Neural cell (in vitro differentiated cells): ENCODE measurements around the gene FAM98C. TPM values are rescaled to one million over a fixed set of nuclear protein-coding genes. Genes with fewer than 3 reads are reported as not detected.

Experiments used
- H2AFZ ChIP-seq: fragments of 200-600, 300-800 bp; sonication (generic), shearing (Covaris generic); 2 replicates; pipeline ENCODE4 v1.6.0; 2014; ENCODE audit warnings: low read depth, mild to moderate bottlenecking, antibody characterized with exemption, low read length, moderate library complexity
- H3F3A ChIP-seq: fragments of 200-600 bp; shearing (Covaris generic); 2 replicates; pipeline ENCODE4 v1.6.1; 2016; ENCODE audit warnings: mild to moderate bottlenecking, moderate library complexity, mixed read lengths, antibody characterized with exemption, low read length; ENCODE audit not compliant: insufficient read depth, poor library complexity, severe bottlenecking
- H3K27ac ChIP-seq: fragments of 200-600, 300-800 bp; sonication (generic), shearing (Covaris generic); 2 replicates; pipeline ENCODE4 v1.5.1; 2014; ENCODE audit warnings: mild to moderate bottlenecking, low read length, moderate library complexity
- H3K27me3 ChIP-seq: fragments of 300-800, 200-600 bp; sonication (generic), shearing (Covaris generic); 2 replicates; pipeline ENCODE4 v1.6.0; 2014; ENCODE audit warnings: mild to moderate bottlenecking, low read depth, low read length, moderate library complexity; ENCODE audit not compliant: insufficient read depth
- H3K36me3 ChIP-seq: fragments of 300-800, 200-600 bp; sonication (generic), shearing (Covaris generic); 2 replicates; pipeline ENCODE4 v1.5.1; 2014; ENCODE audit warnings: mild to moderate bottlenecking, antibody characterized with exemption, low read length, moderate library complexity; ENCODE audit not compliant: insufficient read depth
- H3K4me2 ChIP-seq: fragments of 300-800, 200-600 bp; sonication (generic), shearing (Covaris generic); 2 replicates; pipeline ENCODE4 v1.6.0; 2014; ENCODE audit warnings: mild to moderate bottlenecking, low read length
- H3K4me3 ChIP-seq: fragments of 300-800, 200-600 bp; sonication (generic), shearing (Covaris generic); 2 replicates; pipeline ENCODE4 v1.5.1; 2014; ENCODE audit warnings: mild to moderate bottlenecking, low read length, moderate library complexity
- H3K79me2 ChIP-seq: fragments of 200-600 bp; shearing (Covaris generic); replicated peaks from 2 replicates; pipeline ENCODE4 v1.6.0; 2014; ENCODE audit warnings: mild to moderate bottlenecking, low read length, moderate library complexity; ENCODE audit not compliant: insufficient read depth
- H3K9ac ChIP-seq: fragments of 300-800, 200-600 bp; sonication (generic), shearing (Covaris generic); 2 replicates; pipeline ENCODE4 v1.6.1; 2016; ENCODE audit warnings: mild to moderate bottlenecking, low read length, mixed read lengths
- H3K9me2 ChIP-seq: fragments of 200-600 bp; shearing (Covaris generic); 2 replicates; pipeline ENCODE4 v1.6.1; 2016; ENCODE audit warnings: mild to moderate bottlenecking, low read length, mixed read lengths; ENCODE audit not compliant: insufficient read depth
- H3K9me3 ChIP-seq: fragments of 200-600, 300-800 bp; sonication (generic), shearing (Covaris generic); 2 replicates; pipeline ENCODE4 v1.6.1; 2016; ENCODE audit warnings: mild to moderate bottlenecking, mixed run types, low read length, moderate library complexity, mixed read lengths
- H4K20me1 ChIP-seq: fragments of 200-600 bp; shearing (Covaris generic); 2 replicates; pipeline ENCODE4 v1.6.1; 2016; ENCODE audit warnings: mild to moderate bottlenecking, mixed run types; ENCODE audit not compliant: insufficient read depth
- EP300 ChIP-seq: fragments of 450-650 bp; conservative IDR thresholded peaks from 2 replicates; pipeline ENCODE4 v1.6.1; 2014; ENCODE audit warnings: antibody characterized with exemption, mild to moderate bottlenecking, moderate library complexity; ENCODE audit not compliant: poor library complexity, severe bottlenecking
- EZH2 ChIP-seq: fragments of 200-600, 300-800 bp; shearing (Covaris generic), sonication (generic); IDR thresholded peaks from 2 replicates; pipeline ENCODE4 v1.6.1; 2014; ENCODE audit warnings: antibody characterized with exemption, low read length, borderline replicate concordance, mild to moderate bottlenecking; ENCODE audit not compliant: insufficient read depth, poor library complexity, severe bottlenecking
- MXI1 ChIP-seq: fragments of 450-650 bp; conservative IDR thresholded peaks from 2 replicates; pipeline ENCODE4 v1.6.1; 2014; ENCODE audit warnings: antibody characterized with exemption, mild to moderate bottlenecking; ENCODE audit not compliant: poor library complexity, severe bottlenecking
- POLR2AphosphoS5 ChIP-seq: IDR thresholded peaks from 2 replicates; pipeline ENCODE4 v1.6.1; 2012
- RAD21 ChIP-seq: fragments of 450-650 bp; conservative IDR thresholded peaks from 2 replicates; pipeline ENCODE4 v1.6.1; 2014; ENCODE audit warnings: antibody characterized with exemption, mild to moderate bottlenecking, moderate library complexity
- SMC3 ChIP-seq: fragments of 450-650 bp; conservative IDR thresholded peaks from 2 replicates; pipeline ENCODE4 v1.6.1; 2014; ENCODE audit warnings: antibody characterized with exemption, mild to moderate bottlenecking, moderate library complexity; ENCODE audit not compliant: poor library complexity
- TAF1 ChIP-seq: IDR thresholded peaks from 2 replicates; pipeline ENCODE4 v1.6.1; 2012; ENCODE audit warnings: low read depth
- polyA plus RNA-seq: library from polyadenylated mRNA; depleted of rRNA; stranded (reverse); fragments of >200 nt; gene quantifications from 2 replicates; pipeline ENCODE4 v1.2.3, GENCODE V29; 2014
- TF ChIP-seq, protein P1 (sequence below): fragments of 450-650 bp; IDR thresholded peaks from 2 replicates; pipeline ENCODE4 v1.5.1; 2014; ENCODE audit warnings: antibody characterized with exemption, mild to moderate bottlenecking, moderate library complexity; ENCODE audit not compliant: poor library complexity, severe bottlenecking
- TF ChIP-seq, protein P2 (sequence below): IDR thresholded peaks from 2 replicates; pipeline ENCODE4 v1.6.1; 2012; ENCODE audit warnings: borderline replicate concordance

The FAM98C gene
- polyA plus RNA-seq, 1 donor from 2014 or later = 79.3 TPM

DNA sequence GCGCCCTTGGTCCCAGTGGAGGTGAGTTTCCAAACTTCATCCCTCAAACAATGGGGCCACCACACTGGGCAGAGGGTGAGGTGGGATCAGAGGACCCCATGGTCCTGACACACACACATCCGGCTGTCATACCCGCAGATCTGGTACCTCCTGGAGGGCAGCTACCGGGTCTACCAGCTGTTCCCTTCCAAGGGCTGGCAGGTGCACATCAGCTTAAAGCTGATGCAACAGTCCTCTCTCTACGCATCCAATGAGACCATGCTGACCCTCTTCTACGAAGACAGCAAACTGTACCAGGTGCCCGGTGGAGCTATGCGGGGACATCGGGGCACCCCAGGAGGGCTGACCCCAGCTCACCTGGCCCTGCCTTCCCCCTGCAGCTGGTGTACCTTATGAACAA, 42.5 kb upstream of the FAM98C start:
- TF ChIP-seq POLR2AphosphoS5 (no peak), SMC3 (no peak), EZH2 (no peak), MXI1 (no peak), TAF1 (no peak), EP300 (no peak), RAD21 (no peak)
- TF ChIP-seq, protein P1, sequence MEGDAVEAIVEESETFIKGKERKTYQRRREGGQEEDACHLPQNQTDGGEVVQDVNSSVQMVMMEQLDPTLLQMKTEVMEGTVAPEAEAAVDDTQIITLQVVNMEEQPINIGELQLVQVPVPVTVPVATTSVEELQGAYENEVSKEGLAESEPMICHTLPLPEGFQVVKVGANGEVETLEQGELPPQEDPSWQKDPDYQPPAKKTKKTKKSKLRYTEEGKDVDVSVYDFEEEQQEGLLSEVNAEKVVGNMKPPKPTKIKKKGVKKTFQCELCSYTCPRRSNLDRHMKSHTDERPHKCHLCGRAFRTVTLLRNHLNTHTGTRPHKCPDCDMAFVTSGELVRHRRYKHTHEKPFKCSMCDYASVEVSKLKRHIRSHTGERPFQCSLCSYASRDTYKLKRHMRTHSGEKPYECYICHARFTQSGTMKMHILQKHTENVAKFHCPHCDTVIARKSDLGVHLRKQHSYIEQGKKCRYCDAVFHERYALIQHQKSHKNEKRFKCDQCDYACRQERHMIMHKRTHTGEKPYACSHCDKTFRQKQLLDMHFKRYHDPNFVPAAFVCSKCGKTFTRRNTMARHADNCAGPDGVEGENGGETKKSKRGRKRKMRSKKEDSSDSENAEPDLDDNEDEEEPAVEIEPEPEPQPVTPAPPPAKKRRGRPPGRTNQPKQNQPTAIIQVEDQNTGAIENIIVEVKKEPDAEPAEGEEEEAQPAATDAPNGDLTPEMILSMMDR = no peak
- TF ChIP-seq, protein P2, sequence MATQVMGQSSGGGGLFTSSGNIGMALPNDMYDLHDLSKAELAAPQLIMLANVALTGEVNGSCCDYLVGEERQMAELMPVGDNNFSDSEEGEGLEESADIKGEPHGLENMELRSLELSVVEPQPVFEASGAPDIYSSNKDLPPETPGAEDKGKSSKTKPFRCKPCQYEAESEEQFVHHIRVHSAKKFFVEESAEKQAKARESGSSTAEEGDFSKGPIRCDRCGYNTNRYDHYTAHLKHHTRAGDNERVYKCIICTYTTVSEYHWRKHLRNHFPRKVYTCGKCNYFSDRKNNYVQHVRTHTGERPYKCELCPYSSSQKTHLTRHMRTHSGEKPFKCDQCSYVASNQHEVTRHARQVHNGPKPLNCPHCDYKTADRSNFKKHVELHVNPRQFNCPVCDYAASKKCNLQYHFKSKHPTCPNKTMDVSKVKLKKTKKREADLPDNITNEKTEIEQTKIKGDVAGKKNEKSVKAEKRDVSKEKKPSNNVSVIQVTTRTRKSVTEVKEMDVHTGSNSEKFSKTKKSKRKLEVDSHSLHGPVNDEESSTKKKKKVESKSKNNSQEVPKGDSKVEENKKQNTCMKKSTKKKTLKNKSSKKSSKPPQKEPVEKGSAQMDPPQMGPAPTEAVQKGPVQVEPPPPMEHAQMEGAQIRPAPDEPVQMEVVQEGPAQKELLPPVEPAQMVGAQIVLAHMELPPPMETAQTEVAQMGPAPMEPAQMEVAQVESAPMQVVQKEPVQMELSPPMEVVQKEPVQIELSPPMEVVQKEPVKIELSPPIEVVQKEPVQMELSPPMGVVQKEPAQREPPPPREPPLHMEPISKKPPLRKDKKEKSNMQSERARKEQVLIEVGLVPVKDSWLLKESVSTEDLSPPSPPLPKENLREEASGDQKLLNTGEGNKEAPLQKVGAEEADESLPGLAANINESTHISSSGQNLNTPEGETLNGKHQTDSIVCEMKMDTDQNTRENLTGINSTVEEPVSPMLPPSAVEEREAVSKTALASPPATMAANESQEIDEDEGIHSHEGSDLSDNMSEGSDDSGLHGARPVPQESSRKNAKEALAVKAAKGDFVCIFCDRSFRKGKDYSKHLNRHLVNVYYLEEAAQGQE = no peak
- no peaks in the 10 kb centered on the region for H3F3A ChIP-seq
- H2AFZ ChIP-seq = no peak overlapping the region
- H3K79me2 ChIP-seq = no peaks in the 10 kb centered on the region
- no peaks in the 10 kb centered on the region for H4K20me1 ChIP-seq
- H3K4me3 ChIP-seq = no peak overlapping the region
- H3K27ac ChIP-seq = no peak overlapping the region
- no peaks in the 10 kb centered on the region for H3K9me2 ChIP-seq
- no peak overlapping the region for H3K4me2 ChIP-seq
- H3K27me3 ChIP-seq = peaks cover 23% of the 10 kb centered on the region
- H3K9me3 ChIP-seq = no peaks in the 10 kb centered on the region
- no peak overlapping the region for H3K9ac ChIP-seq
- no peaks in the 10 kb centered on the region for H3K36me3 ChIP-seq

DNA sequence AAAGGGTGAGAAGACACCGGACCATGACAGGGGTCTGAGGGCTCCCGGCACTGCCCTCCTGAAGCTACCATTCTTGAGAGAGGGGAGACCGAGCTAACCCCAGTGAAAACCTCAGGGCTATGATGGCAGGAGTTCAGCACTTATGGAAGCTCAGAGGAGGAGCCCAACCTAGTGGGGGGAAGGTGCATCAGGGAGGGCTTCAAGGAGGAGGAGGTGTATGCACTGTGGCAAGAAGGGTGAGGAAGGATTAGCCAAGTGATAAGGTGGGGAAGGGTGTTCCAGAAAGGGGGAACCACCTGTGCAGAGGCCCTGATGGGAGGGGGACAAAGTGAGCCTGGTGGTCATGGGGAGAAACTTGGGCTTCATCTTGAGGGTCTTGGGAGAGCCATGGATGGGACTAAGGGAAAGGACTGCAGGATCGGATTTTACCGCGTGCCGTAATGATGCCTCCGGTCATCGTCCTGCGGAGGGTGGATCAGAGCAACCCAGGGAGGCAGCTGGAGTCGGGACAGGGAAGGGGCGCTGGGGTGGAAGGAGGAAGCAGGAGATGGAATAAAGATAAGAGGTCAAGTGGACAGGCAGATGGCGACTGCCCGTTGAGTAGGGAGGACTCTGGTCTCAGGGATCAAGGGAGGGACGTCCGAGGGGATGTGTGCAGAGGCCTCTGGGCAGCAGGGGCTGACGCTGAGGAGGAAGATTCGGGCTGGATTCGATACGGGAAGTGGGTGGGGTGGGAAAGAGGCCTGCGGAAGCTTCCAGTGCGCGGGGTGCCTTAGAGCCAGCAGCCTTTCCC, 41.9 kb upstream of the FAM98C start:
- H3K9me2 ChIP-seq = no peaks in the 10 kb centered on the region
- TF ChIP-seq, protein P1 = no peak
- TF ChIP-seq RAD21 (no peak), EZH2 (no peak), SMC3 (no peak), POLR2AphosphoS5 (no peak), EP300 (no peak), TAF1 (no peak), MXI1 (no peak)
- TF ChIP-seq, protein P2 = no peak
- H3K9me3 ChIP-seq = no peaks in the 10 kb centered on the region
- no peaks in the 10 kb centered on the region for H4K20me1 ChIP-seq
- no peaks in the 10 kb centered on the region for H3K36me3 ChIP-seq
- H3K79me2 ChIP-seq = no peaks in the 10 kb centered on the region
- no peak overlapping the region for H3K27ac ChIP-seq
- peaks cover 23% of the 10 kb centered on the region for H3K27me3 ChIP-seq
- H3K9ac ChIP-seq = peak overlapping the region; percentile 53
- H3K4me2 ChIP-seq = no peak overlapping the region
- no peak overlapping the region for H2AFZ ChIP-seq
- H3K4me3 ChIP-seq = peak overlapping the region; percentile 88
- no peaks in the 10 kb centered on the region for H3F3A ChIP-seq
